ENCODE measurements around the gene BAG2.

Gene BAG2

DNA sequence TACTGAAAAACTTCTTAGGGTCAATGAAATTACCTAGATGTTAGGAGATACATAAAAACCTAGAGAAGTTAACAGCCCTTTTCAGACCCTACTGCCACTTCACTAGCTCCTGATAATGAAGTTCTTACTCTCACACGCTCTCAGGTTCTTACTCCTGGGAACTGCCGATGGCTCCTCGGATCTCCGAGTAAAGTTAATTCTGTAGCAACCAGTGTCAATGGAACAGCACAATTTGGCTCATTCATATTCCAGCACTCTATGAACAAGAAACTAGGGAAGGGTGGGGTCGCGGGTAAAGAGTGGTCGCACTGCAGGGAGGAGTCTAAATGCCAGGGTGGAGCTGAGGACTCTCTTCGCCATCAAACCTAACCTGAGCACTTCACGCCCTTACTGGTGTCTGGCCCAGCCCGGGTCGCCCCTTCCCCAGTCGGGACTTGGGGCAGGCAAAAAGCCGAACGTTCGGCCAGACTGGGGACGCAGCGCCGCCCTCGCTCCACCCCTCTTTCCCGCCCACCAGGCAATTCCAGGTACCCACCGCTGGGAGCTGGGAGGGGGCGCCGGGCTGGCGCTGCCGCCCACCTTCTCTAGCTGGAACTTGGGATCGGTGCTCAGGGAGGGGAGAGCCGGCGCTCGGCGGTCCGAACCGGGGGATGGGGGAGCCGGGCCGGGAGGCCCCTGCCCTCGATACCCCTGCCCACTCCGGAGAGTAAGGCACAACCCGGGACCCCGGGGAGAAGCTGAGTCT is 49.2 kb downstream of the BAG2 start:
- DNase-seq (ENCODE audit: extremely low read depth in 1 of 2, low read depth in 1 of 2), result peak; percentile 3 to 37

DNA sequence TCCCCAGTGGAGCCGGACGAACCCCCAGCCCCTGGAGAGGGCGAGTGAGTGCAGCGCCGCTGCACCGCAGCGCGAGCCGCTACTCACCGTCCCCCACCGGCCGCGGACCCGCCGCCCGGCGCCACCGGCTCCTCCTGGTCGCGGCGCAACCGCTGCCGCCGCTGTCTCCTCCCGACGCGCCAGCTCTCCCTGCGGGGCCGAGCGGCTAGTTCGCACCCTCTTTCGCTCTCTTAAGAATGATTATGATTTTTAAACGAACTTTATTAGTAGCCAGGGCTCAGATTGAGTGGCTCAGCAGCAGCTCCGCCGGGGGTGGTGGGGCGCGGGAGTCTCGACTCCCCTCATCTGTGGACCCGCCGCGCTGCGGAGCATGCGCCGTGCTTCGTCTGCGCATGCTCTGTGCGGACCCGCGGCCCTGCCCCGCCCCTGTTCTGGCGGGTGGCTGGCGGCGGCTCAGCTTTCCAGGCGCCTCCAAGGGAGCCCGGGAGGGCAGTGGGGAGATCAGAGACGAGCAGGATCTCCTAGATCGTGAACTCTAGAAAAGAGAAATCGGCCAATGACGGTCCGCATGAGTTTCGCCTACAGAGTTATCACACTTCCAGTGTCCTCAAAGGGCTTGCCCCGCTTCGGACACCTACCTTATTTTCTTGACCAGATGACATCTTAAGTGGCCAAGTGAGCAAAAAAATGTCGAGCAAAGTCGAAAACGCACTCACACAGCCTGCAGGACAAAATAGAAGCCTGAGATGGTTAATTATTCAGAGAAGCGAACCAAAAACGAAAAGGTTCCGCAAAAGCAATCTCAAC is 50.0 kb downstream of the BAG2 start, which contains the start of gene RAB23:
RAB23 (minus strand) TSS at position 372 of the 807 bp plus-strand sequence. CDS start 11,927 bp downstream, outside the sequence.
- DNase-seq (ENCODE audit: extremely low read depth in 1 of 2, low read depth in 1 of 2), result peak; percentile 51 to 74

DNA sequence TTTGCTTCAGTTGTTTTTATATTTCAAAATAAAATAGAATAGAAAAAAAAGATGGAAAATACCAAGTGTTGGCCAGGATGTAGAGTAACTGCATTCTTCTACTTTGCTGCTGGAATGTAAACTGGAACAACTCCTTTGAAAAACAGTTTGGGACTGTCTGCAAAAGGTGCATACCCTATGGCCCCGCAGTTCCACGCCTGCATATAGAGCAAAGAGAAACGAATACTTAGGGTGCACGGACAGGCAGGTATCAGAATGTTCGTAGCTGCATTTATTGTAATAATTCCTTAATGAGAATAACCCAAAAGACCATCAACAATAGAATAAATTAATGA is 50.6 kb downstream of the BAG2 start:
- DNase-seq (ENCODE audit: extremely low read depth in 1 of 2, low read depth in 1 of 2), result no peak

- DNase-seq (ENCODE audit: extremely low read depth in 1 of 2, low read depth in 1 of 2), result no peak
Observed at GRCh38 chr6:57224769-57225515, 52.8 kb downstream of the BAG2 start.

DNA sequence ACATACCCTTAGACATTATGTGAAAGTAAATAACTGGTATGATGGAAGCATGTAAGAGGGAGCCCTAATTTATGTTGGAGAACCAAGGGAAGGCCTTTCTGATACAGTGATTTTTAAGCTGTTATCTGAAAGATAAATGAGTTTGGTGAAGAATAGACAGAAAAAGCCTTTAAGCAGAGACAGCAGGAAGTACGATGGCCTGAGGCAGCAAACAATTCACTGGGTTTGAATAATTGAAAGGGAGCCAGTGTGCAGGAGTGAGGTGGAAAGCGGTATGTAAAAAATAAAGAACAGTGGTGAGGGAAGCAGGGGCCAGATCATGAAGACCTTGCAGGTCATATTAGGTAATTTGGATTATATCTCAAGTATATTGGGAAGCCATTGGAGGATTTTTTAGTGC is 54.1 kb downstream of the BAG2 start:
- DNase-seq (ENCODE audit: extremely low read depth in 1 of 2, low read depth in 1 of 2), result no peak
